Suprapubic skin (tissue), 4 donors: Measurements from ENCODE around the gene VPS37B. TPM values are rescaled to one million over a fixed set of nuclear protein-coding genes. Genes with fewer than 3 reads are reported as not detected.

Experiments used
- DNase-seq, 2 donors: peaks; one replicate each; pipeline ENCODE4 v3.0.0-alpha.2; 2019; ENCODE audit warnings: low spot score in 2 of 2
- H3K27ac ChIP-seq: fragments of 200-600 bp; sonication (generic); one replicate; pipeline ENCODE4 v1.5.1; 2019
- H3K27me3 ChIP-seq: fragments of 200-600 bp; sonication (generic); one replicate; pipeline ENCODE4 v1.5.1; 2019
- H3K36me3 ChIP-seq: fragments of 200-600 bp; sonication (generic); one replicate; pipeline ENCODE4 v1.5.1; 2019
- H3K4me1 ChIP-seq: fragments of 200-600 bp; sonication (generic); one replicate; pipeline ENCODE4 v1.5.1; 2019
- H3K4me3 ChIP-seq: fragments of 200-600 bp; sonication (generic); one replicate; pipeline ENCODE4 v1.5.1; 2019; ENCODE audit warnings: mild to moderate bottlenecking
- H3K9me3 ChIP-seq: fragments of 200-600 bp; sonication (generic); one replicate; pipeline ENCODE4 v1.5.1; 2019
- EP300 ChIP-seq: sonication (generic); formaldehyde crosslinking; IDR thresholded peaks from one replicate; pipeline ENCODE4 v1.6.1; 2017; ENCODE audit warnings: antibody characterized with exemption
- POLR2A ChIP-seq, 2 donors: fragments of 450-650 bp; IDR thresholded peaks; one replicate each; pipeline ENCODE4 v1.6.1; 2017; ENCODE audit warnings: antibody characterized with exemption in 2 of 2, mild to moderate bottlenecking in 2 of 2, moderate library complexity in 2 of 2
- POLR2AphosphoS5 ChIP-seq, 3 donors: sonication (generic); formaldehyde crosslinking; IDR thresholded peaks; one replicate each; pipeline ENCODE4 v1.6.1; 2017; ENCODE audit warnings: antibody characterized with exemption in 3 of 3
- WGBS: methylation state at CpG from one replicate; pipeline ENCODE4 v1.1.5; 2018; 5-methylcytosine and 5-hydroxymethylcytosine counted together
- total RNA-seq, 4 donors: library from RNA; depleted of rRNA; stranded (reverse); fragments of >200 nt; gene quantifications; one replicate each; pipeline ENCODE4 v1.1.0, GENCODE V29; 2016
- TF ChIP-seq, protein P1 (sequence below), 2 donors: fragments of 200-600 bp in 1 of 2; fragments of 450-650 bp in 1 of 2; sonication (generic) in 1 of 2; IDR thresholded peaks; one replicate each; pipeline ENCODE4 v1.5.1; 2016 to 2019; ENCODE audit warnings: antibody characterized with exemption in 2 of 2, mild to moderate bottlenecking in 1 of 2, moderate library complexity in 1 of 2

The VPS37B gene
- total RNA-seq, 4 donors from 2014 or later = 42.0 to 67.1 (median 63.0) TPM

DNA sequence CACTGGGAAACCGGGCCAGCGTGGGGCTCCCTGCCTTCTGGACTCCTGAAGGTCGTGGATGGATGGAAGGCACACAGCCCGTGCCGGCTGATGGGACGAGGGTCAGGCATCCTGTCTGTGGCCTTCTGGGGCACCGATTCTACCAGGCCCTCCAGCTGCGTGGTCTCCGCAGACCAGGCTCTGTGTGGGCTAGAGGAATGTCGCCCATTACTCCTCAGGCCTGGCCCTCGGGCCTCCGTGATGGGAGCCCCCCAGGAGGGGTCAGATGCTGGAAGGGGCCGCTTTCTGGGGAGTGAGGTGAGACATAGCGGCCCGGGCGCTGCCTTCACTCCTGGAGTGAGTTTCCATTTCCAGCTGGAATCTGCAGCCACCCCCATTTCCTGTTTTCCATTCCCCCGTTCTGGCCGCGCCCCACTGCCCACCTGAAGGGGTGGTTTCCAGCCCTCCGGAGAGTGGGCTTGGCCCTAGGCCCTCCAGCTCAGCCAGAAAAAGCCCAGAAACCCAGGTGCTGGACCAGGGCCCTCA, 33.8 kb downstream of the VPS37B start:
- peak; percentile 66 to 73 for DNase-seq
- Histone ChIP-seq H3K4me3 (no peak overlapping the region), H3K27me3 (no peaks in the 10 kb centered on the region), H3K36me3 (peaks cover 53% of the 10 kb centered on the region), H3K4me1 (peaks cover 38% of the 10 kb centered on the region), H3K27ac (peak overlapping the region; percentile 56), H3K9me3 (no peaks in the 10 kb centered on the region)
- 47% methylated on average over 14 of the region's 20 CpGs for WGBS
- no peak for TF ChIP-seq POLR2A (IDR thresholded peaks at IDR 0.05)
- no peak for TF ChIP-seq POLR2AphosphoS5 (IDR thresholded peaks at IDR 0.05)
- TF ChIP-seq, protein P1, sequence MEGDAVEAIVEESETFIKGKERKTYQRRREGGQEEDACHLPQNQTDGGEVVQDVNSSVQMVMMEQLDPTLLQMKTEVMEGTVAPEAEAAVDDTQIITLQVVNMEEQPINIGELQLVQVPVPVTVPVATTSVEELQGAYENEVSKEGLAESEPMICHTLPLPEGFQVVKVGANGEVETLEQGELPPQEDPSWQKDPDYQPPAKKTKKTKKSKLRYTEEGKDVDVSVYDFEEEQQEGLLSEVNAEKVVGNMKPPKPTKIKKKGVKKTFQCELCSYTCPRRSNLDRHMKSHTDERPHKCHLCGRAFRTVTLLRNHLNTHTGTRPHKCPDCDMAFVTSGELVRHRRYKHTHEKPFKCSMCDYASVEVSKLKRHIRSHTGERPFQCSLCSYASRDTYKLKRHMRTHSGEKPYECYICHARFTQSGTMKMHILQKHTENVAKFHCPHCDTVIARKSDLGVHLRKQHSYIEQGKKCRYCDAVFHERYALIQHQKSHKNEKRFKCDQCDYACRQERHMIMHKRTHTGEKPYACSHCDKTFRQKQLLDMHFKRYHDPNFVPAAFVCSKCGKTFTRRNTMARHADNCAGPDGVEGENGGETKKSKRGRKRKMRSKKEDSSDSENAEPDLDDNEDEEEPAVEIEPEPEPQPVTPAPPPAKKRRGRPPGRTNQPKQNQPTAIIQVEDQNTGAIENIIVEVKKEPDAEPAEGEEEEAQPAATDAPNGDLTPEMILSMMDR (IDR thresholded peaks at IDR 0.05) = no peak
- TF ChIP-seq EP300 = no peak

DNA sequence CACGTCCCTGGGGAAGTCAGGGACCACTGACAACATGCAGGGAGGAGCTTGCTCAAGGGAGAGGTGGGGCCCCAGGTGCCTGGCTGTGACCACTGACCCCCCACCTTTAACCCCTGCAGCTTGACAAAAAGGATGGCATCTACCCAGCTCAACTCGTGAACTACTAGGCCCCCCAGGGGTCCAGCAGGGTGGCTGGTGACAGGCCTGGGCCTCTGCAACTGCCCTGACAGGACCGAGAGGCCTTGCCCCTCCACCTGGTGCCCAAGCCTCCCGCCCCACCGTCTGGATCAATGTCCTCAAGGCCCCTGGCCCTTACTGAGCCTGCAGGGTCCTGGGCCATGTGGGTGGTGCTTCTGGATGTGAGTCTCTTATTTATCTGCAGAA, 34.3 kb downstream of the VPS37B start:
- DNase-seq = peak in 1 of 2 donors; percentile 80
- 60% methylated on average over 1 of the region's 5 CpGs for WGBS
- peaks cover 53% of the 10 kb centered on the region for H3K36me3 ChIP-seq

DNA sequence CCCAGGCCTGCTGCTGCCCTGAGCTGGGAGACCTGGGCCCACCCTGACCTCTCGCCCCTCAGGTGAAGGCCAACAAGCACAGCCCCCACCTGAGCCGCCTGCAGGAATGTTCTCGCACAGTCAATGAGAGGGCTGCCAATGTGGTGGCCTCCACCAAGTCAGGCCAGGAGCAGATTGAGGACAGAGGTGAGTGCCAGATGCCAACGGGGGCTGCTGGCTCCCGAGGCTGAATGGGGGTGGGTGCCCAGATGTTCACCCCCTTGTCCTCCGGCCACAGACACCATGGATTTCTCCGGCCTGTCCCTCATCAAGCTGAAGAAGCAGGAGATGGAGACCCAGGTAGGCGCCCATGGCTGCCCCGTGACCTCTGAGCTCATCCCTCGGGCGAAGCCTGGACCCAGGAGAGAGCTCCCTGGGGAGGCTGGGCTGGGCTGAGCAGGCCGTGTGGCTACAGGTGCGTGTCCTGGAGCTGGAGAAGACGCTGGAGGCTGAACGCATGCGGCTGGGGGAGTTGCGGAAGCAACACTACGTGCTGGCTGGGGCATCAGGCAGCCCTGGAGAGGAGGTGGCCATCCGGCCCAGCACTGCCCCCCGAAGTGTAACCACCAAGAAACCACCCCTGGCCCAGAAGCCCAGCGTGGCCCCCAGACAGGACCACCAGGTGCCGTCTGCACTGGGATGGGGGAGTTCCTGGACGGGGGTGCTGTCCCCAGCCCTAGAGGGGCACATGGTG, 34.9 kb downstream of the VPS37B start:
- 89% methylated on average over 12 of the region's 23 CpGs for WGBS
- DNase-seq = peak; percentile 68 to 82
- no peaks in the 10 kb centered on the region for H3K27me3 ChIP-seq
- H3K36me3 ChIP-seq = peaks cover 53% of the 10 kb centered on the region
- no peaks in the 10 kb centered on the region for H3K9me3 ChIP-seq
- peaks cover 33% of the 10 kb centered on the region for H3K4me1 ChIP-seq
- peak overlapping the region; percentile 39 for H3K27ac ChIP-seq
- no peak overlapping the region for H3K4me3 ChIP-seq
- no peak for TF ChIP-seq POLR2A (IDR thresholded peaks at IDR 0.05)
- TF ChIP-seq, protein P1 (IDR thresholded peaks at IDR 0.05) = no peak
- TF ChIP-seq EP300 = no peak
- TF ChIP-seq POLR2AphosphoS5 (IDR thresholded peaks at IDR 0.05) = no peak

More for the DNA sequence above, 34.3 kb downstream of the VPS37B start:
- H3K27me3 ChIP-seq = no peaks in the 10 kb centered on the region
- no peak overlapping the region for H3K27ac ChIP-seq
- H3K9me3 ChIP-seq = no peaks in the 10 kb centered on the region
- H3K4me1 ChIP-seq = peaks cover 33% of the 10 kb centered on the region
- TF ChIP-seq EP300 (no peak), POLR2A (IDR thresholded peaks at IDR 0.05) (no peak)
- H3K4me3 ChIP-seq = no peak overlapping the region

DNA sequence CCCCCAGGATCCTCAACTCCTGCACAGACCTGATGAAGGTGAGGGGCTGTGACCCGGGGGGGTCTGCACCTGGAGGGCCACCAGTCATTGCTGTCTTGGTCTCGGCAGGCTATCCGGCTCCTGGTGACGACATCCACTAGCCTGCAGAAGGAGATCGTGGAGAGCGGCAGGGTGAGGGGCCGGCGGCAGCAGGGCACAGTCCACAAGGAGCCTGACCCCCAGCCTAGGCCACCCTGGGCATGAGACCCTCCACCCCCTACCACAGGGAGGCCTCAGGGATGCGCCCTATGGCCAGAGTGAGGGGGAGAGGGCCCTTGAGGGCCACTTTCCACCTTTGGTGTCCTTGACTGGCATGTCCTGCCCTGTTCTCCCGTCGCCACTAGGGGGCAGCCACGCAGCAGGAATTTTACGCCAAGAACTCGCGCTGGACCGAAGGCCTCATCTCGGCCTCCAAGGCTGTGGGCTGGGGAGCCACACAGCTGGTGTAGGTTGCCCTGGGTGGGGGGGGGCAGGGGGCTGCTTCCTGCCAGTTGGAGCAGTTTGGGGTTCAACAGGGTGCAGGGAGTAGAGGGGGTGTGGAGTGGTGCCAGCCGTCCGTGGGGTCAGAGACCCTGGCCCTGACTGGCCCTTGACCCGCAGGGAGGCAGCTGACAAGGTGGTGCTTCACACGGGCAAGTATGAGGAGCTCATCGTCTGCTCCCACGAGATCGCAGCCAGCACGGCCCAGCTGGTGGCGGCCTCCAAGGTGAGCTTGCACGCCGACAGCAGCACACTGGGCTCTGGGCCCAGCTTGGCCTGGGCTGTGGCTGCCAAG, 35.7 kb downstream of the VPS37B start:
- H3K27ac ChIP-seq = peak overlapping the region; percentile 39
- no peaks in the 10 kb centered on the region for H3K27me3 ChIP-seq
- H3K9me3 ChIP-seq = no peaks in the 10 kb centered on the region
- peak; percentile 93 to 94 for DNase-seq
- no peak overlapping the region for H3K4me3 ChIP-seq
- H3K36me3 ChIP-seq = peaks cover 54% of the 10 kb centered on the region
- TF ChIP-seq, protein P1 (IDR thresholded peaks at IDR 0.05) = peak; percentile 91
- no peak for TF ChIP-seq EP300
- peaks cover 33% of the 10 kb centered on the region for H3K4me1 ChIP-seq
- 46% methylated on average over 12 of the region's 28 CpGs for WGBS

DNA sequence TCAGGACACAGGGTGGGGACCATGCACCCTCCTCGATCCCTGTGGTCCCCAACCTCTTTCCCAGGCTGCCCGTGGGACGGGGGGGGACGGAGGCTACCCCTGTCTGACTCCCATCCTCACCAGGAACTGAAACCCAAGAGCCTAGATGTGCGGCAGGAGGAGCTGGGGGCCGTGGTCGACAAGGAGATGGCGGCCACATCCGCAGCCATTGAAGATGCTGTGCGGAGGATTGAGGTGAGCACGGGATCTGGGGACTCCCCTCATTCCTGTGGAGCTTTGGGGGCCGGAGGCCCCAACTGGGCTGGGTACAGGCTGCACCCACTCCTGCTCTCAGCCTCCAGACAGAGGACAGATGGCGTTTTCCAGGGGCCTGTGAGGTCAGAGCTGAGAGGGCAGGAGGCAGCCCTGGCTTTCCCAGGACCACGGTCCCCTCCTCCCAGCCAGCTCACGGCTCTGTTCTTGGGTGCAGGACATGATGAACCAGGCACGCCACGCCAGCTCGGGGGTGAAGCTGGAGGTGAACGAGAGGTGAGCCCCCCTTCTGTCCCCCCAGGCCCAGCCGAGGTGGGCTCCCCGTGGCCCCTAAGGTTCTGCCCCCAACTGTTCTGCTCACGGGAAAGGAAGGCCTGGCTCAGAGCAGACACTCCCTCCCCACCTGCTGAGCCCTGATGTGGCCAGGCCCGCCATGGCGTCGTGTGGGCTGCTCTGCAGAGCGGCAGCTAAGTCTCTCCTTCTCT, 36.5 kb downstream of the VPS37B start:
- H3K9me3 ChIP-seq = no peaks in the 10 kb centered on the region
- 87% methylated on average over 11 of the region's 26 CpGs for WGBS
- peaks cover 62% of the 10 kb centered on the region for H3K36me3 ChIP-seq
- peak in 1 of 2 donors; percentile 68 for DNase-seq
- H3K27ac ChIP-seq = peak overlapping the region; percentile 39
- H3K27me3 ChIP-seq = no peaks in the 10 kb centered on the region
- TF ChIP-seq EP300 = no peak
- no peak for TF ChIP-seq POLR2AphosphoS5 (IDR thresholded peaks at IDR 0.05)
- no peak for TF ChIP-seq POLR2A (IDR thresholded peaks at IDR 0.05)
- TF ChIP-seq, protein P1 (IDR thresholded peaks at IDR 0.05) = no peak
- H3K4me1 ChIP-seq = peaks cover 33% of the 10 kb centered on the region
- H3K4me3 ChIP-seq = no peak overlapping the region
